Activated naive CD4-positive, alpha-beta T cell treated with anti-CD3 and anti-CD28 coated beads, Interleukin-2, amount 50 U/mL, for 72 hours (primary cell): ENCODE data around the gene DMAC2L. TPM values are rescaled to one million over a fixed set of nuclear protein-coding genes. Genes with fewer than 3 reads are reported as not detected.
A peak's percentile ranks its signal among the peaks of the same experiment; 100 is the strongest.
"Not testable (repeated sequence)": the region's sequence is repeated elsewhere in the genome, so short reads cannot be mapped to it uniquely, and the experiment has no call there.

Source experiments
- ATAC-seq, 2 donors: fragments of 150-1000 bp; cut with Tn5 transposase; 2 replicates each; pipeline ENCODE4 v1.10.0; 2021; ENCODE audit warnings: mild to moderate bottlenecking in 2 of 2, moderate library complexity in 2 of 2
- DNase-seq, 2 donors: peaks; one replicate each; pipeline ENCODE4 v3.0.0; 2021 to 2022; ENCODE audit warnings: low spot score in 2 of 2
- H3K27ac Mint-ChIP-seq, 2 donors: one replicate each; pipeline ENCODE4 v1.8.0; 2022; ENCODE audit warnings: mild to moderate bottlenecking in 2 of 2, mixed read lengths in 2 of 2
- H3K36me3 Mint-ChIP-seq, 2 donors: one replicate each; pipeline ENCODE4 v1.8.0; 2022; ENCODE audit warnings: mixed read lengths in 2 of 2
- H3K9me3 Mint-ChIP-seq, 2 donors: one replicate each; pipeline ENCODE4 v1.8.0; 2022; ENCODE audit warnings: mixed read lengths in 2 of 2
- total RNA-seq, 2 donors: library from RNA; stranded (reverse); gene quantifications; one replicate each; pipeline ENCODE4 v1.2.3, GENCODE V29; 2022

The DMAC2L gene
- total RNA-seq, 2 donors from 2014 or later, result 13.6 to 17.2 TPM

GRCh38 chr14:50361473-50362403 is 49.6 kb downstream of the DMAC2L start:
- not testable (repeated sequence) for H3K9me3 Mint-ChIP-seq, ATAC-seq, H3K27ac Mint-ChIP-seq, DNase-seq
- H3K36me3 Mint-ChIP-seq, result peaks cover 10 to 15% of the 10 kb centered on the region in 2 donors

GRCh38 chr14:50362764-50363713 is 50.9 kb downstream of the DMAC2L start:
- peak in 1 of 2 donors; percentile 24 for DNase-seq
- H3K9me3 Mint-ChIP-seq, result peaks cover 0 to 4% of the 10 kb centered on the region in 2 donors
- ATAC-seq, result peak; percentile 37 to 67
- H3K27ac Mint-ChIP-seq, result peak overlapping the region; percentile 93 to 94
- peaks cover 10 to 15% of the 10 kb centered on the region in 2 donors for H3K36me3 Mint-ChIP-seq

DNA sequence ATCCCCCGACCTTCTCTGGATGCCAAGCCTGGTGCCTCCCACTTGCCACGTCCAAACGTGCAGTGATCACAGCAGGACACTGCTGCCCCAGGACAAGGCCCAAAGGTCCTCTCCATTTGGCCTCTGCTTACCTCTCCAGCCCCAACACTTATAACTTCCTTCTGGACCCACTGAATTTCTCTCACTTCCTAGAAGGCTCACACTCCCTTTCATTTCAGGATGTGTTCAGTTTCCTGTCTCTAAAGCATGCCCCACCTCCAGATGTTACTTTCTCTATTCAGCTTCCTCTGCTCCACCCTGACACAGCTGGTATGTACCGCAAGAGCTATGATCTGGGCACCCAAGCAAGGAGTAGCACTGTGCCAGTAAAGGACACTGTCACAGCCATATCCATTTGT is 51.6 kb downstream of the DMAC2L start:
- H3K27ac Mint-ChIP-seq, result peak overlapping the region; percentile 86 to 94
- ATAC-seq (peak; percentile 93 to 97), DNase-seq (peak in 1 of 2 donors; percentile 45)
- peaks cover 10 to 15% of the 10 kb centered on the region in 2 donors for H3K36me3 Mint-ChIP-seq
- H3K9me3 Mint-ChIP-seq, result peaks cover 0 to 4% of the 10 kb centered on the region in 2 donors

DNA sequence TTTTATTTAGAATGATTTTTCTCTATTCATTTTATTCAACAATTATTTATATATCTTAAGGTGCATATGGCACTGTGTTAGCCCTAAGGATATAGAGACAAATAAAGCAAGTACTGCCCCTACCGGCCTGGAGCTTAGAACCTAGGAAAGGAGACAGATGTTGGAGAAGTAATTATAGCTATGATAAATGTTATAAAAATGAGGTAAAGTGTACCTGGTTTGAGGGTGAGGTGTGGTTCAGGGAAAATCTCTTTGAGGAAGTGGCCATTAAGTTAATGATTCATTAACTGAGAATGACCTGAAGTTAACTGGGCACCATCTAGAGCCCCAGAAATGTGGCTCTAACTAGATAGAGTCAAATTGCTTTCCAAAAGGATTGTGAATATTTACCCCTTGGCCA is 52.7 kb downstream of the DMAC2L start:
- ATAC-seq (no peak), DNase-seq (no peak)
- H3K9me3 Mint-ChIP-seq, result peaks cover 0 to 4% of the 10 kb centered on the region in 2 donors
- H3K36me3 Mint-ChIP-seq, result peaks cover 10 to 15% of the 10 kb centered on the region in 2 donors
- no peak overlapping the region for H3K27ac Mint-ChIP-seq

- H3K27ac Mint-ChIP-seq, result peak overlapping the region in 1 of 2 donors; percentile 4
- H3K9me3 Mint-ChIP-seq, DNase-seq, ATAC-seq: not testable (repeated sequence)
- H3K36me3 Mint-ChIP-seq, result peaks cover 10 to 15% of the 10 kb centered on the region in 2 donors
Observed at GRCh38 chr14:50365572-50365971, 53.4 kb downstream of the DMAC2L start.

GRCh38 chr14:50366115-50366514 is 54.0 kb downstream of the DMAC2L start:
- Mint-ChIP-seq H3K9me3 (peaks cover 0 to 10% of the 10 kb centered on the region in 2 donors), H3K36me3 (peaks cover 10 to 15% of the 10 kb centered on the region in 2 donors), H3K27ac (peak overlapping the region in 1 of 2 donors; percentile 4)
- DNase-seq (no peak), ATAC-seq (no peak)

DNA sequence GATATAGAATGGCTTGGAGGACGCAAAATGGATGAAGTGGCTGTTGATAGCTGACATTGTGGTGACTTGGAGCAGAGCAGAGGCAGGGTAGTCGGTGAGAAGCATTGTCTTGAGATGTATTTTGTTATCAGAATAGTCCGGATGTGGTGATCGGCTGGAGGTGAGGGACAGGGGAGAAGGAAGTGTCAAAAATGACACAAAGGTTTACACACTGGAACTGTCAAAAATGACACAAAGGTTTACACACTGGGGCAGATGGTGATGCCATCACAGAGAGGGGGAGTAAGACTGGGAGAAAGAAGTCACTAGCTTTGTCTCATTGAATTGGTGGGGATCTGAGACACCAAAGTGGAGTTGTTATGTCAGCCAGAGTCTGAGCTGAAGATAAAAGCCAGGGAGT is 54.5 kb downstream of the DMAC2L start:
- Mint-ChIP-seq H3K36me3 (peaks cover 10 to 15% of the 10 kb centered on the region in 2 donors), H3K27ac (peak overlapping the region in 1 of 2 donors; percentile 4), H3K9me3 (peaks cover 0 to 10% of the 10 kb centered on the region in 2 donors)
- ATAC-seq (no peak), DNase-seq (no peak)

- H3K9me3 Mint-ChIP-seq, result peaks cover 0 to 6% of the 10 kb centered on the region in 2 donors
- no peak overlapping the region for H3K27ac Mint-ChIP-seq
- ATAC-seq, result no peak
- DNase-seq, result no peak
- no peaks in the 10 kb centered on the region for H3K36me3 Mint-ChIP-seq
Observed at GRCh38 chr14:50371546-50371945, 59.4 kb downstream of the DMAC2L start.

- H3K36me3 Mint-ChIP-seq, result no peaks in the 10 kb centered on the region
- ATAC-seq (no peak), DNase-seq (no peak)
- no peak overlapping the region for H3K27ac Mint-ChIP-seq
- H3K9me3 Mint-ChIP-seq, result peaks cover 0 to 6% of the 10 kb centered on the region in 2 donors
Observed at GRCh38 chr14:50373959-50374358, 61.8 kb downstream of the DMAC2L start.

- H3K9me3 Mint-ChIP-seq, result peaks cover 0 to under 1% of the 10 kb centered on the region in 2 donors
- H3K27ac Mint-ChIP-seq, result no peak overlapping the region
- DNase-seq, result no peak
- ATAC-seq, result no peak
- no peaks in the 10 kb centered on the region for H3K36me3 Mint-ChIP-seq
Observed at GRCh38 chr14:50375760-50376159, 63.6 kb downstream of the DMAC2L start.

Other genes with a start within 250 kb of the DMAC2L start
- gene VCPKMT, start 195.8 kb upstream of the DMAC2L start, total RNA-seq, result 10 to 100 TPM in 1 of 2 donors, 1 to 10 TPM in 1; 6.9 to 18.8 TPM
- 10 to 100 TPM; 22.5 to 33.1 TPM for gene SOS2, start 80.7 kb upstream of the DMAC2L start, total RNA-seq
- 10 to 100 TPM; 17.3 to 20.7 TPM for gene L2HGDH, start 95 bp upstream of the DMAC2L start, total RNA-seq
- 1 to 10 TPM; 4.3 to 6.1 TPM for gene CDKL1, start 84.6 kb downstream of the DMAC2L start, total RNA-seq
- 10 to 100 TPM; 16.8 to 17.8 TPM for gene MAP4K5, start 220.2 kb downstream of the DMAC2L start, total RNA-seq
- 1 to 10 TPM; 1.3 to 1.6 TPM for gene ATL1, start 247.8 kb downstream of the DMAC2L start, total RNA-seq